HG03432 (cell line): ENCODE results near the gene GPA33.

Source experiments
- ATAC-seq: cut with Tn5 transposase; IDR thresholded peaks from one replicate; pipeline ENCODE4 v1.9.1; 2021; ENCODE audit warnings: mild to moderate bottlenecking, moderate library complexity; ENCODE audit not compliant: unreplicated experiment

GPA33 gene

GRCh38 chr1:167090314-167090942 lies at the start of gene GPA33:
GPA33 (minus strand) TSS chr1:167090377; CDS start chr1:167090287, 90 bp downstream.
- ATAC-seq, result peak; percentile 73

- ATAC-seq, result no peak
Measured at GRCh38 chr1:167138703-167139102, 48.5 kb upstream of the GPA33 start.

- no peak for ATAC-seq
Measured at GRCh38 chr1:167137793-167138510, 47.8 kb upstream of the GPA33 start.

- no peak for ATAC-seq
Measured at GRCh38 chr1:167137332-167137781, 47.2 kb upstream of the GPA33 start.

GRCh38 chr1:167136806-167137205 lies 46.6 kb upstream of the GPA33 start:
- no peak for ATAC-seq

GRCh38 chr1:167136191-167136614 lies 46.0 kb upstream of the GPA33 start:
- ATAC-seq, result no peak

- no peak for ATAC-seq
Measured at GRCh38 chr1:167135281-167135840, 45.2 kb upstream of the GPA33 start.

- ATAC-seq, result no peak
Measured at GRCh38 chr1:167132301-167133010, 42.3 kb upstream of the GPA33 start.

- ATAC-seq, result no peak
Measured at GRCh38 chr1:167130829-167131510, 40.8 kb upstream of the GPA33 start.

- no peak for ATAC-seq
Measured at GRCh38 chr1:167128261-167129227, 38.4 kb upstream of the GPA33 start.

GRCh38 chr1:167127661-167128060 lies 37.5 kb upstream of the GPA33 start:
- ATAC-seq, result no peak

- no peak for ATAC-seq
Measured at GRCh38 chr1:167127236-167127635, 37.1 kb upstream of the GPA33 start.

- ATAC-seq, result no peak
Measured at GRCh38 chr1:167126811-167127210, 36.6 kb upstream of the GPA33 start.

- ATAC-seq, result no peak
Measured at GRCh38 chr1:167126317-167126716, 36.1 kb upstream of the GPA33 start.

- no peak for ATAC-seq
Measured at GRCh38 chr1:167122568-167122967, 32.4 kb upstream of the GPA33 start.

- ATAC-seq, result no peak
Measured at GRCh38 chr1:167122121-167122480, 31.9 kb upstream of the GPA33 start.

GRCh38 chr1:167121375-167122120 lies 31.4 kb upstream of the GPA33 start:
- no peak for ATAC-seq

GRCh38 chr1:167120899-167121298 lies 30.7 kb upstream of the GPA33 start:
- ATAC-seq, result no peak

GRCh38 chr1:167119696-167120095 lies 29.5 kb upstream of the GPA33 start:
- ATAC-seq, result no peak
